GM23338 (cell line): Measurements from ENCODE around the gene MAST4. TPM values are rescaled to one million over a fixed set of nuclear protein-coding genes. Genes with fewer than 3 reads are reported as not detected.

ENCODE experiments used
- ATAC-seq: fragments of 200-7000 bp; cut with Tn5 transposase; 3 replicates; pipeline ENCODE4 v1.9.1; 2020
- DNase-seq: peaks from one replicate; pipeline ENCODE4 v3.0.0-alpha.2; 2015; ENCODE audit warnings: low spot score
- H2AFZ ChIP-seq: fragments of 200-600 bp; sonication (generic); 2 replicates; pipeline ENCODE4 v1.8.0; 2016; ENCODE audit warnings: antibody characterized with exemption, mild to moderate bottlenecking, moderate library complexity
- H3F3A ChIP-seq: fragments of 200-600 bp; sonication (generic); replicated peaks from 2 replicates; pipeline ENCODE4 v1.8.0; 2017; ENCODE audit warnings: antibody characterized with exemption, mixed run types, low read depth
- H3K27ac ChIP-seq: fragments of 200-600 bp; sonication (generic); 2 replicates; pipeline ENCODE4 v1.6.1; 2016; ENCODE audit warnings: low read depth
- H3K27me3 ChIP-seq: fragments of 200-600 bp; sonication (generic); 2 replicates; pipeline ENCODE4 v1.8.0; 2016; ENCODE audit warnings: mild to moderate bottlenecking, mixed run types, moderate library complexity; ENCODE audit not compliant: insufficient read depth
- H3K36me3 ChIP-seq: fragments of 200-600 bp; sonication (generic); 2 replicates; pipeline ENCODE4 v1.8.0; 2016; ENCODE audit warnings: mild to moderate bottlenecking; ENCODE audit not compliant: insufficient read depth
- H3K4me1 ChIP-seq: fragments of 200-600 bp; sonication (generic); 2 replicates; pipeline ENCODE4 v1.8.0; 2016; ENCODE audit warnings: mild to moderate bottlenecking, moderate library complexity; ENCODE audit not compliant: insufficient read depth
- H3K4me2 ChIP-seq: fragments of 200-600 bp; sonication (generic); 2 replicates; pipeline ENCODE4 v1.7.1; 2017; ENCODE audit warnings: mixed run types
- H3K4me3 ChIP-seq: fragments of 200-600 bp; sonication (generic); 2 replicates; pipeline ENCODE4 v1.6.1; 2016; ENCODE audit warnings: mixed run types
- H3K79me2 ChIP-seq: fragments of 200-600 bp; sonication (generic); replicated peaks from 2 replicates; pipeline ENCODE4 v1.8.0; 2017; ENCODE audit warnings: mild to moderate bottlenecking; ENCODE audit not compliant: insufficient read depth
- H3K9me2 ChIP-seq: fragments of 200-600 bp; sonication (generic); 2 replicates; pipeline ENCODE4 v1.8.0; 2017; ENCODE audit not compliant: insufficient read depth
- H4K20me1 ChIP-seq: fragments of 200-600 bp; sonication (generic); replicated peaks from 2 replicates; pipeline ENCODE4 v1.8.0; 2017; ENCODE audit warnings: mild to moderate bottlenecking; ENCODE audit not compliant: insufficient read depth
- H3K27ac Mint-ChIP-seq: 2 replicates; pipeline ENCODE4 v1.8.0; 2020; ENCODE audit warnings: inconsistent platforms, mild to moderate bottlenecking, moderate library complexity, mixed read lengths
- H3K27me3 Mint-ChIP-seq: 3 replicates; pipeline ENCODE4 v1.8.0; 2022; ENCODE audit warnings: low read depth, mild to moderate bottlenecking, moderate library complexity, mixed read lengths, inconsistent platforms; ENCODE audit not compliant: insufficient read depth, poor library complexity
- H3K36me3 Mint-ChIP-seq: 3 replicates; pipeline ENCODE4 v1.8.0; 2021; ENCODE audit warnings: low read depth, mild to moderate bottlenecking, inconsistent platforms, moderate library complexity, mixed read lengths
- H3K4me1 Mint-ChIP-seq: 3 replicates; pipeline ENCODE4 v1.8.0; 2020; ENCODE audit warnings: mild to moderate bottlenecking, inconsistent platforms, mixed read lengths
- H3K4me3 Mint-ChIP-seq: 3 replicates; pipeline ENCODE4 v1.8.0; 2021; ENCODE audit warnings: moderate library complexity, mild to moderate bottlenecking, inconsistent platforms, mixed read lengths
- H3K9me3 Mint-ChIP-seq: 3 replicates; pipeline ENCODE4 v1.8.0; 2020; ENCODE audit warnings: moderate library complexity, mild to moderate bottlenecking, inconsistent platforms, mixed read lengths
- CREB1 ChIP-seq: fragments of 250-450 bp; sonication (Bioruptor Pico); IDR thresholded peaks from 2 replicates; pipeline ENCODE4 v1.5.0; 2020; ENCODE audit warnings: low read depth, mild to moderate bottlenecking, moderate library complexity
- CTCF ChIP-seq, 2 experiments: fragments of 200-600 bp in 1 of 2; sonication (generic) in 1 of 2; conservative IDR thresholded peaks; 2 replicates each; pipeline versions ENCODE4 v1.5.1 to v1.6.1; 2016 to 2017; ENCODE audit warnings: antibody characterized with exemption in 2 of 2, low read depth in 2 of 2, mild to moderate bottlenecking in 2 of 2, moderate library complexity in 1 of 2
- ETS1 ChIP-seq: IDR thresholded peaks from 2 replicates; pipeline ENCODE4 v1.6.1; 2016; ENCODE audit warnings: antibody characterized with exemption
- EZH2 ChIP-seq: fragments of 200-600 bp; sonication (generic); IDR thresholded peaks from one replicate; pipeline ENCODE4 v1.8.0; 2017; ENCODE audit warnings: antibody characterized with exemption, mild to moderate bottlenecking, low read depth; ENCODE audit not compliant: unreplicated experiment
- EZH2phosphoT487 ChIP-seq: fragments of 200-600 bp; sonication (generic); IDR thresholded peaks from one replicate; pipeline ENCODE4 v1.8.1; 2018; ENCODE audit warnings: antibody characterized with exemption; ENCODE audit not compliant: unreplicated experiment
- JUNB ChIP-seq: IDR thresholded peaks from one replicate; pipeline ENCODE4 v1.6.1; 2016; ENCODE audit warnings: antibody characterized with exemption; ENCODE audit not compliant: unreplicated experiment
- NANOG ChIP-seq: IDR thresholded peaks from 2 replicates; pipeline ENCODE4 v1.6.1; 2016; ENCODE audit warnings: antibody characterized with exemption, borderline replicate concordance
- POLR2AphosphoS5 ChIP-seq: IDR thresholded peaks from 2 replicates; pipeline ENCODE4 v1.6.1; 2016; ENCODE audit warnings: antibody characterized with exemption, low read depth
- REST ChIP-seq: IDR thresholded peaks from one replicate; pipeline ENCODE4 v1.6.1; 2018; ENCODE audit warnings: antibody characterized with exemption; ENCODE audit not compliant: unreplicated experiment
- STAT1 ChIP-seq: IDR thresholded peaks from one replicate; pipeline ENCODE4 v1.6.1; 2016; ENCODE audit warnings: antibody characterized with exemption; ENCODE audit not compliant: unreplicated experiment
- ZNF114 ChIP-seq: fragments of 250-450 bp; sonication (Bioruptor Pico); IDR thresholded peaks from 2 replicates; pipeline ENCODE4 v1.5.0; 2020; ENCODE audit warnings: mild to moderate bottlenecking, moderate library complexity
- ZNF331 ChIP-seq: fragments of 250-450 bp; sonication (Bioruptor Pico); IDR thresholded peaks from 2 replicates; pipeline ENCODE4 v1.5.0; 2020; ENCODE audit warnings: low read depth, mild to moderate bottlenecking, moderate library complexity
- ZNF462 ChIP-seq: fragments of 250-450 bp; sonication (Bioruptor Pico); IDR thresholded peaks from 2 replicates; pipeline ENCODE4 v1.5.0; 2020; ENCODE audit warnings: mild to moderate bottlenecking, moderate library complexity
- polyA plus RNA-seq: library from polyadenylated mRNA; unstranded; fragments of >200 nt; fragmentation: Nextera tagmentation; extraction: Ambion mirVana; gene quantifications from 2 replicates; pipeline ENCODE4 v1.2.1, GENCODE V29; 2016
- total RNA-seq: library from RNA; depleted of rRNA; stranded (reverse); fragments of >200 nt; shearing (Covaris generic); gene quantifications from 2 replicates; pipeline ENCODE4 v1.2.3, GENCODE V29; 2014

The MAST4 gene
- total and polyA plus RNA-seq, 2 experiments from 2014 or later, result 3.6 to 8.5 TPM

- no peaks in the 10 kb centered on the region for H3K79me2 ChIP-seq
- H3K4me1 ChIP-seq, result peaks cover 6% of the 10 kb centered on the region; the same call in 1 of the 2 replicates
- ATAC-seq (peak; percentile 73), DNase-seq (peak; percentile 21)
- H3K4me2 ChIP-seq, result no peak overlapping the region
- H3K27ac Mint-ChIP-seq, result no peak overlapping the region
- H3K27me3 ChIP-seq, result no peaks in the 10 kb centered on the region
- H4K20me1 ChIP-seq, result no peaks in the 10 kb centered on the region
- no peaks in the 10 kb centered on the region for H3F3A ChIP-seq
- H3K36me3 Mint-ChIP-seq, result no peaks in the 10 kb centered on the region
- no peaks in the 10 kb centered on the region for H3K9me2 ChIP-seq
- no peak overlapping the region for H3K27ac ChIP-seq
- no peaks in the 10 kb centered on the region for H3K9me3 Mint-ChIP-seq
- H3K4me1 Mint-ChIP-seq, result peaks cover 22% of the 10 kb centered on the region
- no peak overlapping the region for H3K4me3 Mint-ChIP-seq
- H3K27me3 Mint-ChIP-seq, result peaks cover 5% of the 10 kb centered on the region
- TF ChIP-seq REST (no peak), ZNF462 (CRISPR knock-in tag) (no peak), EZH2 (no peak), ZNF114 (CRISPR knock-in tag) (no peak), JUNB (no peak), NANOG (no peak), CREB1 (CRISPR knock-in tag) (no peak), STAT1 (no peak), EZH2phosphoT487 (no peak), POLR2AphosphoS5 (no peak), ETS1 (no peak), CTCF (conservative IDR thresholded peaks at IDR 0.05; ENCODE audit: low read depth in 2 of 2) (no peak), ZNF331 (CRISPR knock-in tag) (no peak)
- H3K36me3 ChIP-seq, result no peaks in the 10 kb centered on the region
- no peak overlapping the region for H3K4me3 ChIP-seq
- no peak overlapping the region for H2AFZ ChIP-seq
Observed at GRCh38 chr5:66891184-66891925, 295.2 kb downstream of the MAST4 start.
